ENCODE measurements around the gene CLCA2.

DNA sequence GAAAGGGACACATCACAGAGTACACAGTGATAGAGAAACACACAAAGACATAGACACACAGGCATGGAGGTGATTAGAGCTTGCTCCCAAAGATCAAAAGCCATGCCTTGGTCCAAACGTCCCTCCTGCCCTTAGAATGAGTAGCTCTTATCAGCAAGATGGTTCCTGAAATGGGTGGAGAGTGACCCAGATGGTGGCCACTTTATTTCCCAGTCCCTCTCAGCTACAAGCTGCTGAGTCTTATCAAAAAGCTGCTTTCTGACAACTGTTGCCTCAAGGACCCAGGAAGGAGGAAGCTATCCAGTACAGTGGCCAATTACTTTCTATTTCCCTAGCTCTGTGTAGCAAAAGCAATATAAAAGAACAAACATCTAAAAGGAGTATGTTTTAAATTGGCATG is 37.0 kb downstream of the CLCA2 start:
- no peak for TF ChIP-seq POLR2A (IDR thresholded peaks at IDR 0.05; ENCODE audit: low read length)
- TF ChIP-seq GATA1 (IDR thresholded peaks at IDR 0.05; ENCODE audit: low read depth, low read length) = no peak
